Measurements from ENCODE around the gene B3GNT2. TPM values are rescaled to one million over a fixed set of nuclear protein-coding genes. Genes with fewer than 3 reads are reported as not detected.

B3GNT2 gene
- total and polyA plus RNA-seq, 2 experiments from 2014 or later, result 35.5 to 70.4 TPM

GRCh38 chr2:62206024-62206423, 10.1 kb downstream of the B3GNT2 start:
- H3K4me1 ChIP-seq (ENCODE audit: insufficient read depth), result peaks cover 68% of the 10 kb centered on the region
- Mint-ChIP-seq H3K4me1 (peaks cover 71% of the 10 kb centered on the region), H3K9me3 (no peaks in the 10 kb centered on the region), H3K36me3 (ENCODE audit: low read depth) (no peaks in the 10 kb centered on the region; the same call in 2 of the 3 replicates), H3K27ac (no peak overlapping the region), H3K27me3 (ENCODE audit: insufficient read depth, low read depth, poor library complexity) (peaks cover 10% of the 10 kb centered on the region), H3K4me3 (no peak overlapping the region)
- no peaks in the 10 kb centered on the region for H3K27me3 ChIP-seq (ENCODE audit: insufficient read depth)
- DNase-seq (ENCODE audit: low spot score) (no peak), ATAC-seq (no peak)
- H3K4me3 ChIP-seq, result no peak overlapping the region
- no peak overlapping the region for H3K27ac ChIP-seq (ENCODE audit: low read depth)
- H3K9me2 ChIP-seq (ENCODE audit: insufficient read depth), result 0 out of 2 replicates have a peak, but pooled peaks cover 3% of the 10 kb centered on the region
- H3K4me2 ChIP-seq, result no peak overlapping the region
- no peaks in the 10 kb centered on the region for H3K36me3 ChIP-seq (ENCODE audit: insufficient read depth)
- H2AFZ ChIP-seq, result no peak overlapping the region
- H4K20me1 ChIP-seq (replicated peaks; ENCODE audit: insufficient read depth), result peaks cover 82% of the 10 kb centered on the region
- TF ChIP-seq ZNF462 (CRISPR knock-in tag; IDR thresholded peaks at IDR 0.05) (no peak), CREB1 (CRISPR knock-in tag; IDR thresholded peaks at IDR 0.05; ENCODE audit: low read depth) (no peak), REST (IDR thresholded peaks at IDR 0.05; ENCODE audit: unreplicated experiment) (no peak), POLR2AphosphoS5 (IDR thresholded peaks at IDR 0.05; ENCODE audit: low read depth) (no peak), NANOG (IDR thresholded peaks at IDR 0.05; ENCODE audit: borderline replicate concordance) (no peak), STAT1 (IDR thresholded peaks at IDR 0.05; ENCODE audit: unreplicated experiment) (no peak), EZH2 (IDR thresholded peaks at IDR 0.05; ENCODE audit: low read depth, unreplicated experiment) (no peak), ZNF114 (CRISPR knock-in tag; IDR thresholded peaks at IDR 0.05) (no peak), EZH2phosphoT487 (IDR thresholded peaks at IDR 0.05; ENCODE audit: unreplicated experiment) (no peak), JUNB (IDR thresholded peaks at IDR 0.05; ENCODE audit: unreplicated experiment) (no peak), ZNF331 (CRISPR knock-in tag; IDR thresholded peaks at IDR 0.05; ENCODE audit: low read depth) (no peak)
- TF ChIP-seq, protein P1, sequence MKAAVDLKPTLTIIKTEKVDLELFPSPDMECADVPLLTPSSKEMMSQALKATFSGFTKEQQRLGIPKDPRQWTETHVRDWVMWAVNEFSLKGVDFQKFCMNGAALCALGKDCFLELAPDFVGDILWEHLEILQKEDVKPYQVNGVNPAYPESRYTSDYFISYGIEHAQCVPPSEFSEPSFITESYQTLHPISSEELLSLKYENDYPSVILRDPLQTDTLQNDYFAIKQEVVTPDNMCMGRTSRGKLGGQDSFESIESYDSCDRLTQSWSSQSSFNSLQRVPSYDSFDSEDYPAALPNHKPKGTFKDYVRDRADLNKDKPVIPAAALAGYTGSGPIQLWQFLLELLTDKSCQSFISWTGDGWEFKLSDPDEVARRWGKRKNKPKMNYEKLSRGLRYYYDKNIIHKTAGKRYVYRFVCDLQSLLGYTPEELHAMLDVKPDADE (IDR thresholded peaks at IDR 0.05), result no peak
- TF ChIP-seq, protein P2, sequence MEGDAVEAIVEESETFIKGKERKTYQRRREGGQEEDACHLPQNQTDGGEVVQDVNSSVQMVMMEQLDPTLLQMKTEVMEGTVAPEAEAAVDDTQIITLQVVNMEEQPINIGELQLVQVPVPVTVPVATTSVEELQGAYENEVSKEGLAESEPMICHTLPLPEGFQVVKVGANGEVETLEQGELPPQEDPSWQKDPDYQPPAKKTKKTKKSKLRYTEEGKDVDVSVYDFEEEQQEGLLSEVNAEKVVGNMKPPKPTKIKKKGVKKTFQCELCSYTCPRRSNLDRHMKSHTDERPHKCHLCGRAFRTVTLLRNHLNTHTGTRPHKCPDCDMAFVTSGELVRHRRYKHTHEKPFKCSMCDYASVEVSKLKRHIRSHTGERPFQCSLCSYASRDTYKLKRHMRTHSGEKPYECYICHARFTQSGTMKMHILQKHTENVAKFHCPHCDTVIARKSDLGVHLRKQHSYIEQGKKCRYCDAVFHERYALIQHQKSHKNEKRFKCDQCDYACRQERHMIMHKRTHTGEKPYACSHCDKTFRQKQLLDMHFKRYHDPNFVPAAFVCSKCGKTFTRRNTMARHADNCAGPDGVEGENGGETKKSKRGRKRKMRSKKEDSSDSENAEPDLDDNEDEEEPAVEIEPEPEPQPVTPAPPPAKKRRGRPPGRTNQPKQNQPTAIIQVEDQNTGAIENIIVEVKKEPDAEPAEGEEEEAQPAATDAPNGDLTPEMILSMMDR (conservative IDR thresholded peaks at IDR 0.05; ENCODE audit: low read depth in 2 of 2), result no peak
- H3K79me2 ChIP-seq (replicated peaks; ENCODE audit: insufficient read depth), result peaks cover 100% of the 10 kb centered on the region
- H3F3A ChIP-seq (replicated peaks; ENCODE audit: low read depth), result no peaks in the 10 kb centered on the region; the same call in 1 of the 2 replicates
